GM18502 (cell line): ENCODE results near the gene PIEZO1.

Source experiments
- ATAC-seq: cut with Tn5 transposase; IDR thresholded peaks from one replicate; pipeline ENCODE4 v1.9.1; 2021; ENCODE audit warnings: mild to moderate bottlenecking; ENCODE audit not compliant: unreplicated experiment, poor library complexity

PIEZO1 gene

DNA sequence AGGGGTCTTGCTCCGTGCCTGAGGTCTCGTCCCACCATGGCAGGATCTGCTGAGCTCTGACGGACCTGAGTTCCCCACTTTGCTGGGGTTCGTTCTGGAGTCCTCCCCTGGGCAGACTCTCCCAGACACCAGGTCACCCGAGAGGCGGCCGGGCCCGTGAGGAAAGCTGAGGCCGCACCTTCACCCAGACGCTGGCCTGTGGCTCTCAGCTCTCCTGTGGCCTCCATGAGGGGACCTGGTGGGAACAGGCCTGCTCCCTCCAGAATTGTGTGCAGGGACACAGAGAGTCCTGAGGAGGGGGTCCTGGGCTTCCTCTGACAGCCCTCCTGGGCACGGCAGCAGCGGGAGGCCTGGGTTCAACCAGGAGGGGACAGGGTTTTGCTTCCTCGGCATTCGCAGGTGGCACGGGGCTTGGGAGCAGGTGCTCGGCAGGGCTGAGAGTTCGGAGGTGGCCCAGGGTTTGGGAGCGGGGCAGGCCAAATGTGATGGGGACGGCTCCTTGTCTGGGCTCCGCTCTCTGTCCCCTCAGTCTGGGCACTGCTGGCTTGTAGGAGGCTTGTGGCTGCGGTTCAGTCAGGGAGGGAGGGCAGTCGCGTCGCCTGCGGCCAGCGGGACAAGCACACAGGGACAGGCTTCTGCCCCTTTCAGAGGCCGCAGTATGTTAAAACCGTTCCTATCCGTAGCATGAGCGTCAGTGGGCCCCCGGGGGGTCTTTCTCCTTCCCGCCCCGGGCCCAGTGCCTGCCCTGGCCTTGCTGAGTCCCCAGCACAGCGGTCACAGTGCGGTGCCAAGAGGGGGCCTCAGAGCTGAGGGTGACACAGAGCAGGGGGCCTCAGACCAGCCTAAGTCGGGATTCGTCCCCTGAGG lies 90.6 kb downstream of the PIEZO1 start:
- no peak for ATAC-seq

DNA sequence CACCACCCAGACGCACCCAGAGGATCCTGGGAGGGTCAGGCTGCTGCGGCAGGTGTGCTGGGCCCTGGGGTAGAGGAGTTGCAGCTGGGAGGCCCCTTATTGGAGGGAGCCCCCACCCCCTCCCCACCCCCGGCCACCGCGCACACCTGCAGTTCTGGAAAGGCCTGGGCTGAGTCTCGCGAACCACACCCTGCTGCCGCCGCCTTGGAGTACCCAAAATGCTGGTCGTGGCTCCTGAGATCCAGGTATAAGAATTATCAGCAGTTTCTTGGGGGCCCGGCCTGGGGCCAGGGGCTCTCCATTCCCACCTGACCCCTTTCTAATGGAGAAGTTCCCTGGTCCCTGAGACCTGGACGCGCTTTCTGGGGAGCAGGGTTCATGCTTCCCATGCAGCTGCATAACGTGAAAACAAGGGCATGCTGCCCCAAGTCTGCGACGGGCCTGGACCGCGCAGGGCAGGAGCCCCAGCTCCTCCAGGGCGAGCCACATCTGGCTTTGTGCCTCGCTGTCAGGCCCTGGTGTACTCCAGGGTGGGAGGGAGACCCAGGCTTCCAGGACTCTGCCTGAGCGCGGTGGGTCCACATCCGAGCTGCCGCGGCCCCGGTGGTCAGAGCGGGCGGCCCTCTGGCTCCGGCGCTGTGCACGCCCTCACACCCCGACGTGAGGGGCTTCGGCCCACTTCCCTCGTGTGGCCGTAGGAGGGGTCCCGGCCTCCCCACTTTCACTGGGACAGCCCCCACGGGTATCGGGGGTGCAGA lies 91.4 kb downstream of the PIEZO1 start:
- ATAC-seq: no peak

GRCh38 chr16:88692861-88693260 lies 92.2 kb downstream of the PIEZO1 start:
- ATAC-seq: no peak

DNA sequence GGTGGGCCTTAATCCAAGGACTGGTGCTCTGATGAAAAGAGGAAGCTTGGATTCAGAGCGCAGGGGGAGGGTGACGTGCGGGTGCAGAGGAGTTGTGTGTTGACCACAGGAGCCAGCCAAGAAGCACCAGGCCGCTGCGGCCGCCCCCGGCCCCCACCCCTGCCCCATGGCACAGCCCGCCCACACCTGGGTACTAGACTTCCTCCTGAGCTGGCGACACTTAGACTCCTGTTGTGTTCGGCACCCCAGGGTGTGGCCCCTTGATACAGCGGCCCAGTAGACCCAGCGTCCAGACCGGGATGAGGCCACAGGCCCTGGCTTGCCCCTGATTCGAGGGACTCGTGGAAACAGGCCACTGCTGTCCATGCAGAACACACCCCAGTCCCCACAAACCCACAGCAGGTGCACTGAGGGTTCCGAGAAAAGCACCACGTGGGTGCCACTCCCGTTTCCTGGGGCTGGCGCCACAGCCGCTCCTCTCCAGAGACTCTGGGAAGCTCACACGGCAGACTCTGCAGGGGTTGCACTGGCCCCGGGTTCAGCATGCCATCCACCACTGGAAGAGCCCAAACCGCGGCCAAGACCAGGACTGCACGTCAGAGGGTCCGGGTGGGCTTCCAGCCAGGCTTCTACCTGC lies 93.0 kb downstream of the PIEZO1 start:
- ATAC-seq: no peak

- no peak for ATAC-seq
These were observed 93.7 kb downstream of the PIEZO1 start for GRCh38 chr16:88691129-88691813.

- ATAC-seq: no peak
These were observed 94.5 kb downstream of the PIEZO1 start for GRCh38 chr16:88690341-88691128.

- no peak for ATAC-seq
These were observed 96.8 kb downstream of the PIEZO1 start for GRCh38 chr16:88688013-88688778.

- ATAC-seq: no peak
These were observed 97.4 kb downstream of the PIEZO1 start for GRCh38 chr16:88687676-88688012.

DNA sequence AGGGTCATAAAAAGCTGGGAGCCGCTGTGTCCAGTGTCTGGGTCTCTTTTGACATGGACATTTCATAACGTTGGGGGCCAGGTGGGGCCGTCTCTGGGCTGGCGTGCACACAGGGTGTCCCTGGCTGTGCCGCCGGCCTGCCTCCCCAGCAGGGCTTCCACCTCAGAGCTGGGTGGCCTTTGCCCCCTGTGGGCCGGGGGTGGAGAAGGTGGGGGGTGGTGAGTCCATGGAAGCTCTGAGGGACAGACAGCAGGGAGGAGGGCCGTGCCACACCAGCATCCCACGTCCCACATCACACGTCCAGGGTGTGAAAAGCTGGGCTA lies 97.8 kb downstream of the PIEZO1 start:
- no peak for ATAC-seq

- ATAC-seq: peak; percentile 72
These were observed 98.4 kb downstream of the PIEZO1 start, which contains the start of gene SNAI3 for GRCh38 chr16:88686439-88687253. SNAI3 (minus strand) TSS chr16:88686507; CDS start chr16:88686406, 101 bp downstream.

DNA sequence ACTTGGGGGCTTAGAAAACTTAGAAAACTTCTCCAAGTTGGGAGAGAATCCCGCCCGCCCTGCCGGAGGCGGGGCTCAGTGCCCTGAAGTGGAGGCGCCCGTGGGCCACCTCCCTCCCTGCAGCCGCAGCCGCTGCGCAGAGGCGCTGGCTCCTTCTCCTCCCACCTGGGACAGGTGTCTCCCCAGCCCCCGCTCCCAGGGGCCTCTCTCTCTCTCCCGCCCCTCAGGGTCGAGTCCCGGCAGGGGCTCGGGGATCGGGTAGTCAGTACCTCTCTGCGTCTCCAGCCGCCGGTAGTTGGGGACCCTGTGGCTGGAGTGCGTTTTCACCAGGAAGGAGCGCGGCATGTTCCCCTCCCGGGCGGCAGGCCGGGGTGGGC lies 99.0 kb downstream of the PIEZO1 start:
- ATAC-seq: peak; percentile 16

GRCh38 chr16:88685156-88686061 lies 99.6 kb downstream of the PIEZO1 start:
- no peak for ATAC-seq

GRCh38 chr16:88684569-88685155 lies 100.4 kb downstream of the PIEZO1 start:
- ATAC-seq: no peak

GRCh38 chr16:88681709-88682451 lies 103.1 kb downstream of the PIEZO1 start:
- peak; percentile 72 for ATAC-seq

DNA sequence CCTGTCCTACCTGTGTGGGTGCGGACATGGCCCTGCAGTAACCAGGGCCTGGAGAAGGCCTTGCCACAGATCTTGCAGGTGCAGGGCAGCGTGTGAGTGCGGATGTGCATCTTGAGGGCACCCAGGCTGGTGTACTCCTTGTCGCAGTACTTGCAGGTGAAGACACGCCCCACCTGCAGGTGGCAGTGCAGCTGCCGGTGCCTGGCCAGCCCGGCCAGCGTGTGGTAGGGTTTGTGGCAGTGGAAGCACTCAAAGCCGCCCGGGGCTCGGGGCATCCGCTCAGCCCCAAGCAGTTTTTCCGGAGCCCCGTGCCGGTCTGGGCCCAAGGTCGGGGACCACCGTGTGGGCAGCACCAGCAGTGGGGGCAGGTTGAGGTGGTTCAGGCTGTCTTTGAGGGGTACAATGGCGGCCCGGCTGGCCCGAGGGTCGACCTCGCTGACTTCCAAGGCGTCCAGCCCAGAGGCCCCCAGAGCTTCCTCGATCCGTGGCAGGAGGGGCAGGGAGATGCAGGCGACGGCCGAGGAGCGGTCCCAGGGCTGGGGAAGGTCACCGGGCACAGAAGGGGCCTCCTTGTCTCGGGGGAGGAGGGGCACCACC lies 103.8 kb downstream of the PIEZO1 start:
- peak; percentile 10 for ATAC-seq

- ATAC-seq: no peak
These were observed 104.4 kb downstream of the PIEZO1 start for GRCh38 chr16:88680554-88681083.
